H1 (cell line): ENCODE measurements around the gene SLMAP. TPM values are rescaled to one million over a fixed set of nuclear protein-coding genes. Genes with fewer than 3 reads are reported as not detected.

Experiments
- CHD7 ChIP-seq: fragments of 300-600 bp; sonication (generic); IDR thresholded peaks from 2 replicates; pipeline ENCODE4 v1.7.1; 2012; ENCODE audit warnings: low read length, moderate library complexity, mild to moderate bottlenecking, inconsistent platforms; ENCODE audit not compliant: insufficient replicate concordance
- polyA plus RNA-seq, 7 experiments: library from polyadenylated mRNA; depleted of rRNA in 3 of 7; stranded (reverse) in 5 of 7; unstranded in 2 of 7; fragments of >200 nt in 5 of 7; fragments of 200-250 nt in 2 of 7; gene quantifications; 1 replicate in 5 of 7; 2 replicates in 1 of 7; 4 replicates in 1 of 7; pipeline versions ENCODE4 v1.2.1 to v1.2.3, GENCODE V29; 2011 to 2013; ENCODE audit warnings: missing spikeins in 2 of 7, mixed read lengths in 2 of 7
- total RNA-seq: library from RNA; stranded (reverse); fragmentation: NEBNext Ultra II Directional; extraction: Animal tissue kit (Norgen Biotek cat#: 25700); gene quantifications from 2 replicates; pipeline ENCODE4 v1.2.1, GENCODE V29; 2021

Gene SLMAP
- total and polyA plus RNA-seq, 2 of the 8 experiments (the other 6 are each of a cell fraction or from before 2014, with no cell fraction given), result 13.6 to 70.4 TPM

- no peak for TF ChIP-seq CHD7
Observed at GRCh38 chr3:57966829-57967228, 210.7 kb downstream of the SLMAP start (continued).
